SK-N-MC (cell line): Measurements from ENCODE around the gene SERGEF.

Source experiments
- DNase-seq: peaks from one replicate; pipeline ENCODE4 v3.0.0-alpha.2; 2011; ENCODE audit warnings: low read depth, low spot score
- H3K27ac ChIP-seq: fragments of 200-600 bp; sonication (generic); 2 replicates; pipeline ENCODE4 v1.5.1; 2016; ENCODE audit warnings: mixed run types
- H3K36me3 ChIP-seq: fragments of 200-600 bp; sonication (generic); 2 replicates; pipeline ENCODE4 v1.6.1; 2017; ENCODE audit warnings: antibody characterized with exemption, low read length, mixed read lengths; ENCODE audit not compliant: insufficient read depth
- H3K4me3 ChIP-seq: fragments of 200-600 bp; sonication (generic); 2 replicates; pipeline ENCODE4 v1.5.1; 2016
- H3K9ac ChIP-seq: fragments of 200-600 bp; sonication (generic); 2 replicates; pipeline ENCODE4 v1.8.0; 2017; ENCODE audit warnings: mixed run types, mixed read lengths; ENCODE audit not compliant: insufficient read length
- H3K9me3 ChIP-seq: fragments of 200-600 bp; sonication (generic); 2 replicates; pipeline ENCODE4 v1.6.1; 2017; ENCODE audit warnings: low read depth, mild to moderate bottlenecking, antibody characterized with exemption, low read length, moderate library complexity, mixed read lengths
- EZH2 ChIP-seq: fragments of 200-600 bp; sonication (generic); IDR thresholded peaks from one replicate; pipeline ENCODE4 v1.6.1; 2017; ENCODE audit warnings: antibody characterized with exemption
- FOXP2 ChIP-seq: optimal IDR thresholded peaks from 2 replicates; pipeline ENCODE3; 2011; ENCODE audit warnings: mild to moderate bottlenecking, moderate library complexity; ENCODE audit not compliant: insufficient read depth; ENCODE audit errors: extremely low read length, control extremely low read depth
- POLR2AphosphoS5 ChIP-seq: IDR thresholded peaks from 2 replicates; pipeline ENCODE4 v1.6.1; 2012; ENCODE audit warnings: mild to moderate bottlenecking, low read depth, low read length, borderline replicate concordance

Gene SERGEF

DNA sequence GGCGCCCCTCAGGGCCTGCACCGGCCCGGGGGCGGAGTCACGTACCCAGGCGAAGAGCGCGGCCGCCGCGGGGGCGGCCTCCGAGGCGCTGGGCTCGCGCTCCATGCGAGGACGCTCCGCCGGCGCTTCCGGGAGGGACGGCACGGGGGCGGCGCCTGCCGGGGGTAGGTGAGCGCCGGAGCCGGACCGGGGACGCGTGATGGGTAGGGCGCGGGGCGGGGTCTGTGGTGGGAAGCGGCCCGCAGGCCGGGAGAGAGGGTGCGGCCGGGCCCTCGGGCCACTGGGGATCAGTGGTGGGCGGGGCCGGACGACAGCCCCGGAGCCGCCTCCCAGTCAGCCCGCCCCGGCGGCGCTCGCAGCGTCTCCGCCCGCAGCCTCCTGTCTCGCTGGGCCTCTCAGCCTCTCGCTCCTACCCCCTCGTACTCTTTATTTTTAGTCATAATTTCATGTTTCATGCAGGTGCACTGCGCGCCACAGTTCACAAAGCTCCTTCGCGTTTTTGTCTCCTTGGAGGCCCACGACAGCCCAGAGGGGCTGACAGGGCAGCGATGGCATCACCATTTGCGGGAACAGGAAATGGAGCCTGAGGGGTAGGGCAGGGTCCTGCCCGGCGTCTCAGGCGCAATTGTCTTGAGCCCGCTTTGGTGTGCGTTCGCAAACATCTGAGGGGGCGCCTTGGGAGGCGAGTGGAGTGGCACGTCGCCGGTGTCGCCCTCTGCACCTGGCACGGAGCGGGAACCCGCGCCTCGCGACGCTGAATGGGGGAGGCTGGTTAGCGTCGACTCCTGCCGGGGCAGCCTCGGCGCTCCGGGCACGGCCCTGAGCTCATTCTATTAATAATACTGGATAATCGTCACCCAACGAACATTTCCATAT lies at the start of gene SERGEF:
Gene SERGEF (minus strand): TSS at position 142 of the 876 bp plus-strand sequence. CDS start 37 bp downstream, at position 105.
- Histone ChIP-seq H3K9ac (peak within 1 kb of the TSS; percentile 67), H3K4me3 (peak within 1 kb of the TSS; percentile 95), H3K27ac (no peak within 1 kb of the TSS), H3K36me3 (no peaks in the 10 kb centered on the region), H3K9me3 (no peaks in the 10 kb centered on the region)
- DNase-seq = no peak
- TF ChIP-seq FOXP2 (no peak), POLR2AphosphoS5 (peak; percentile 62), EZH2 (no peak)

DNA sequence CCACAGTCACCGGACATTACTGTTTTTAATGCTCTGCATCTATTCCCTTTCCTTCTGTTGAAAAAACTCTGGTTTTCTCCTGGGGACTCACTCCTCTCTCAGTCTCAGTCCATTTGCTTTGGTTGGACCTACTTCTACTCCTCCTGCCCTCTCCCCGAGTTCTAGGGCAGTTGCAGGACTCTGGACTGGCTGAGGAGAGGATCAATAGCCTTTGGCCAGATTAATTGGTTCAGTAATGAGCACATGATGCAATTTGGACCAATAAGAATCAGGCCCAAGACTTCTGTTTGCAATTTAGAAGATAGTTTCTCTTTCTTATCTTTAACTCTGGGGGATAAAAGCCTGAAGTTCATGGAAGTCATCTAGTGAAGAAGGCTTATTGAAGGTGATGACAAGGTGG lies 48.5 kb upstream of the SERGEF start:
- H3K27ac ChIP-seq = no peak overlapping the region
- no peak for DNase-seq
- H3K4me3 ChIP-seq = no peak overlapping the region
- H3K9ac ChIP-seq = no peak overlapping the region
- TF ChIP-seq POLR2AphosphoS5 (no peak), EZH2 (no peak), FOXP2 (no peak)
- H3K36me3 ChIP-seq = no peaks in the 10 kb centered on the region
- H3K9me3 ChIP-seq = no peaks in the 10 kb centered on the region

DNA sequence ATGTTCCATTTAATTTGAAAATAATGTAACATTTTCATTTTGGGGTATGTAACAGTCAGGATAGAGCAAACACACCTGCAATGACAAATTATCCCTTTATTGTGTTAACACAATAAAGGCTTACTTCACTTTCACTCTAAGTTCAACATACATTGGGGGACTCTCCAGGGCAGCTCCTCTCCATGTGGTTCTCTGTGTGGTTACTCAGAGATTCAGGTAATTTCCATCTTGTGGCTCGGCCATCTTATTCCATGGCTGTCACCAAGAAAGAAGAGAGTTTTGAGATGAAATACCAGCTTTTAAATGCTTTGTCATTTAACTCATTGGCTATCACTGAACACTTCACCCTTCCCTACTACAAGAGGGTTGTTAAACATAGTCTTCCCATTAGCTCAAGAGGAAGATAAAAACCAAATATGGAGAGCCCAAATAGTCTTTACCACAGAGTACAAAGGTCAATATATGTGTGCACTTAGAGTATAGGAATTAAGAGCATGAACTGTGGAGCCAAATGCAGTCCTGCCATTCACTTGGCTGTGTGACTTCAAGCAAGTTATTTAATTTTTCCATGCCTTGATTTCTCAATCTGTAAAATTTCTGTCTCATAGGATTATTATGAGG lies 43.8 kb upstream of the SERGEF start:
- Histone ChIP-seq H3K4me3 (no peak overlapping the region), H3K9me3 (no peaks in the 10 kb centered on the region), H3K9ac (no peak overlapping the region), H3K27ac (no peak overlapping the region), H3K36me3 (no peaks in the 10 kb centered on the region)
- TF ChIP-seq FOXP2 (no peak), EZH2 (no peak), POLR2AphosphoS5 (no peak)
- no peak for DNase-seq

DNA sequence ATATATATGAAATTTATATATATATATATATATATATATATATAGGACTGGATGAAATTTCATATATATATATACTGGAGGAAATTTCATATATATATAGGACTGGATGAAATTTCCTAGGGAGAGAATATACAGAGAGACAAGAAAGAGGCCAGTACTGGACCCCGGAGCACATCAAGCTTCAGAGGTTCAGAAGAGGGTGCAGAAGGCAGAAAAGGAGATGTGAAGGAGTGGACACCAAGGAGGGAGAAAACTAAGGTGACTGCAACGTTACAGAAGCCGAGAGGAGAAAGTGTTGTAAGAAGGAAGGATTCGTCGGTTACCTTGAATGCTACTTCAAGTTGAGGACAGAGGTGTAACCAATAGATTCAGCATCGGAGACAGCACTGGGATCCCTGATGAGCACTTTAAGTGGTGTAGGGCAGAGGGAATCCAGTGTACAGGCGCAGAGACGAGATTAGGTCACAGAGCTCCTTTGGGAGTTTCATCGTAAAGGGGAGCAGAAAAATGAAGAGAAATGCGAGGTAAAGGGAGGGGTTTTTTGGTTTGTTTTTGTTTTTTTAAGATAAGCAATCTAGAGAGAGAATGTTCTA lies 41.8 kb upstream of the SERGEF start:
- Histone ChIP-seq H3K36me3 (no peaks in the 10 kb centered on the region), H3K9me3 (no peaks in the 10 kb centered on the region), H3K27ac (no peak overlapping the region), H3K4me3 (no peak overlapping the region), H3K9ac (no peak overlapping the region)
- DNase-seq = no peak
- TF ChIP-seq POLR2AphosphoS5 (no peak), EZH2 (no peak), FOXP2 (no peak)

DNA sequence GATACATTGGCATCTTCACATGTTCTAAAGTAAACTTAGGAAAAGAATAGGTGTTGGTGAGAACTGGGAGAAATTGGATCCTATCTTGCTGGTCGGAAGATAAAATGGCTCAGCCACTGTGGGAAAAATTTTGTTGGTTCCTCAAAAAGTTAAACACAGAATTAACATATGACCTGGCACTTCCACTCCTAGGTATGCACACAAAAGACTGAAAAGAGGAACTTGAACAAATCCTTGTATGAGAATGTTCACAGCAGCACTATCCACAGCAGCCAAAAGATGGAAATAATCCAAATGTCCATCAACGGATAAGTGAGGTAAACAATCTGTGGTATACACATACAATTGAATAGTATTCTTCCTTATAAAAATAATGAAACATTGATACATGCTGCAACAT lies 38.0 kb upstream of the SERGEF start:
- no peak overlapping the region for H3K9ac ChIP-seq
- H3K9me3 ChIP-seq = no peaks in the 10 kb centered on the region
- TF ChIP-seq FOXP2 (no peak), POLR2AphosphoS5 (no peak), EZH2 (no peak)
- H3K27ac ChIP-seq = no peak overlapping the region
- H3K4me3 ChIP-seq = no peak overlapping the region
- no peaks in the 10 kb centered on the region for H3K36me3 ChIP-seq
- no peak for DNase-seq

DNA sequence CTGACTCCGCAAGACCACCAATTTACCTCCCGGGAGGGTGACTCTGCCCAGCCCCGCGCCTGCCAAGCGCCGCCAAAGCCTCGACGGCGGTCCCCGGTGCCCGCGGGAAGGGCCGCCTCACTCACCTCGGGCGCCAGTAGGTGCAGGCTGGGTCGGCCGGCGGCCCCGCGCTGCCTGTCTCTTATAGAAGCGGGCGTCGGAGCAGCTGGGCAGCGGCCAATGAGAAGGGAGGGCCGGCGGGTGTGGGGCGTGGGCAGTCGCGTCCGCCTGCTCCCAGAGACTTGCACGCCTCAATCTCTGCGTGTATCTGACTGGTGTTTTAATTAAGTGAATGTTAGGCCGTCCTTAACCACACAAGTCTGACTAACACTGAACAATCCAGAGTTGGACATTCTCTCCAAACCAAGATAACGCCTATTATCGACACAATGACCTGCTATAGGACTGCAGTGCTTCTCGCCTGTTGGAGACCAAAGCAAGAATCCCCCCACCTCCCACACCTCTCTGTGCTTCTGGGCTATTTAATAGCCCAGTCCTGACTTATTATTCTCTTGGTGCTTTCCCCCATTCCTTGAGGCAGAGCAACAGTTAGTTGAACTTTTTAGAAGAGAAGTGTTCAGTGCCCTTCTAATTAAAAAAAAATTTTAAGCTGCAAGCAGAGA lies 33.4 kb upstream of the SERGEF start, which contains the start of gene TPH1:
Gene TPH1 (minus strand): TSS at position 154 of the 662 bp plus-strand sequence. CDS start 5,507 bp downstream, outside the sequence.
- H3K4me3 ChIP-seq = no peak within 1 kb of the TSS
- H3K36me3 ChIP-seq = no peaks in the 10 kb centered on the region
- no peak for DNase-seq
- TF ChIP-seq FOXP2 (no peak), POLR2AphosphoS5 (no peak), EZH2 (no peak)
- H3K27ac ChIP-seq = no peak within 1 kb of the TSS
- H3K9ac ChIP-seq = no peak within 1 kb of the TSS
- no peaks in the 10 kb centered on the region for H3K9me3 ChIP-seq

DNA sequence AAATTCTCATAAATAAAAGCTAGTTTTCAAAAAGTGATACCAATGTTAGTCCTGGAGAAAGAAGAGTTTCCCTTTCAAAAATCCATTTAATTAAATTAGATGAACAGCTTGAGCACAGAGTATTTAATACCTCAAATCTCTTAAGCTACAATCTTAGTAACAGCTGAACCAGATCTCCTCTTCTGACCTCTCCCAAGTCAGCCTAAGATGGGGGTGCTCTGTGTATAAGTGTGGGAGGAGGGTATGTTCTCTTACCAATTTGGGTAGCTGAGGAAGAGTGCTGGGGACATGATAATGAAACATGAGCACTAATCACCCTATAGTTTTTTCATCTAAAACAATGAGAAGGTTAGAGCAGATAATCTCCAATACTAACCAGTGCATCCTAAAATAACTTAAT lies 23.6 kb upstream of the SERGEF start:
- no peak for DNase-seq

DNA sequence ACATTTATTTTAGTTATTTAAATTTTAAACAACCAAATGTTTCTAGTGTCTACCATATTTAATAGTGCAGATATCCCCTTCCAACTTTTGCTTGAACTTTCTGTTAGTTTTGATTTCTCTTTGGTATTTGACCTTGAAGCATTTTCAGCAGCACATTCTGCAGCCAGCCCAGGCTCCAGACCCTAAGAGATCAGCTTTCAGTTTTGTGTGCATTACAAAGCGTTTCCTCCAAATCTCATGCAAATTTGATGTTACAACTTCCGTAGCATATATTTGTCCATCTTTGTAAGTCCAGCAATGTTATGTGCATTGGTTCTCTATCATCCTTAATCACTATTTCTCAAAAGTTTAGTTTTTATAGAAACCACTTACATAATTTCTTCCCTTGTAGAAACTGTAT lies 14.6 kb upstream of the SERGEF start:
- no peak for TF ChIP-seq POLR2AphosphoS5
- Histone ChIP-seq H3K9me3 (no peaks in the 10 kb centered on the region), H3K27ac (no peak overlapping the region), H3K4me3 (no peak overlapping the region), H3K9ac (no peak overlapping the region), H3K36me3 (no peaks in the 10 kb centered on the region)
- no peak for DNase-seq

More for the DNA sequence above, 23.6 kb upstream of the SERGEF start:
- H3K27ac ChIP-seq = no peak overlapping the region
- H3K9me3 ChIP-seq = no peaks in the 10 kb centered on the region
- TF ChIP-seq EZH2 (no peak), POLR2AphosphoS5 (no peak), FOXP2 (no peak)
- no peak overlapping the region for H3K9ac ChIP-seq
- H3K36me3 ChIP-seq = no peaks in the 10 kb centered on the region
- H3K4me3 ChIP-seq = no peak overlapping the region
